Measurements from ENCODE around the gene C1orf174.

DNA sequence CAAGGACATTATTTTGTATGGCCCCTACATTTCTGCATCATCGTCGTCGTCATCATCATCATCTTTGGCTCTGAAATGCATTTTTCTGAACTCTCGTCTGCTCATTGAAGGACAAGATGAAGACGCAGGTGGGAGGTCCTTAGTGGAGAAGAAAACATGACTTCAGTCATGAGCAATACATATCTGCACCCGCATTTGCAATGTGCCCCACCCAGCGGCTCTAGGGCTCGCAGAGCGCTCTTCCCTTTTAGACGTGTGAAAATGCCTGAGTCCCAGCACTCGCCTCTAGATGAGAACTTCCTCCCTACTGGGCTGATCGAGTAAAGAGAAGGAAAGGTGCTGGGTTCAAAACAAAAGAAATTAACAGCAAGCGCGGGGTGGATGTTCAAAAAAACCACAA lies 10.1 kb downstream of the C1orf174 start:
- TF ChIP-seq, protein P1, sequence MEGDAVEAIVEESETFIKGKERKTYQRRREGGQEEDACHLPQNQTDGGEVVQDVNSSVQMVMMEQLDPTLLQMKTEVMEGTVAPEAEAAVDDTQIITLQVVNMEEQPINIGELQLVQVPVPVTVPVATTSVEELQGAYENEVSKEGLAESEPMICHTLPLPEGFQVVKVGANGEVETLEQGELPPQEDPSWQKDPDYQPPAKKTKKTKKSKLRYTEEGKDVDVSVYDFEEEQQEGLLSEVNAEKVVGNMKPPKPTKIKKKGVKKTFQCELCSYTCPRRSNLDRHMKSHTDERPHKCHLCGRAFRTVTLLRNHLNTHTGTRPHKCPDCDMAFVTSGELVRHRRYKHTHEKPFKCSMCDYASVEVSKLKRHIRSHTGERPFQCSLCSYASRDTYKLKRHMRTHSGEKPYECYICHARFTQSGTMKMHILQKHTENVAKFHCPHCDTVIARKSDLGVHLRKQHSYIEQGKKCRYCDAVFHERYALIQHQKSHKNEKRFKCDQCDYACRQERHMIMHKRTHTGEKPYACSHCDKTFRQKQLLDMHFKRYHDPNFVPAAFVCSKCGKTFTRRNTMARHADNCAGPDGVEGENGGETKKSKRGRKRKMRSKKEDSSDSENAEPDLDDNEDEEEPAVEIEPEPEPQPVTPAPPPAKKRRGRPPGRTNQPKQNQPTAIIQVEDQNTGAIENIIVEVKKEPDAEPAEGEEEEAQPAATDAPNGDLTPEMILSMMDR (IDR thresholded peaks at IDR 0.05; ENCODE audit: poor library complexity, severe bottlenecking), result no peak
- no peak for TF ChIP-seq EZH2 (IDR thresholded peaks at IDR 0.05; ENCODE audit: borderline replicate concordance, insufficient read depth, low read length, poor library complexity, severe bottlenecking)
- no peak for TF ChIP-seq RAD21 (conservative IDR thresholded peaks at IDR 0.05)
- no peak for TF ChIP-seq TAF1 (IDR thresholded peaks at IDR 0.05; ENCODE audit: low read depth)
- TF ChIP-seq POLR2AphosphoS5 (IDR thresholded peaks at IDR 0.05), result no peak
- no peak for TF ChIP-seq SMC3 (conservative IDR thresholded peaks at IDR 0.05; ENCODE audit: poor library complexity)
- no peak for TF ChIP-seq MXI1 (conservative IDR thresholded peaks at IDR 0.05; ENCODE audit: poor library complexity, severe bottlenecking)

Measured in neural cell (in vitro differentiated cells).